GM23248 (cell line): Measurements from ENCODE around the gene AHRR.

ENCODE experiments used
- EZH2 ChIP-seq: fragments of 200-600 bp; sonication (generic); IDR thresholded peaks from 2 replicates; pipeline ENCODE4 v1.6.1; 2018; ENCODE audit warnings: antibody characterized with exemption, mild to moderate bottlenecking; ENCODE audit not compliant: insufficient read depth, poor library complexity, severe bottlenecking
- EZH2phosphoT487 ChIP-seq: fragments of 200-600 bp; sonication (generic); IDR thresholded peaks from 2 replicates; pipeline ENCODE4 v1.6.1; 2018; ENCODE audit warnings: antibody characterized with exemption, moderate library complexity, mild to moderate bottlenecking, low read depth; ENCODE audit not compliant: insufficient read depth

DNA sequence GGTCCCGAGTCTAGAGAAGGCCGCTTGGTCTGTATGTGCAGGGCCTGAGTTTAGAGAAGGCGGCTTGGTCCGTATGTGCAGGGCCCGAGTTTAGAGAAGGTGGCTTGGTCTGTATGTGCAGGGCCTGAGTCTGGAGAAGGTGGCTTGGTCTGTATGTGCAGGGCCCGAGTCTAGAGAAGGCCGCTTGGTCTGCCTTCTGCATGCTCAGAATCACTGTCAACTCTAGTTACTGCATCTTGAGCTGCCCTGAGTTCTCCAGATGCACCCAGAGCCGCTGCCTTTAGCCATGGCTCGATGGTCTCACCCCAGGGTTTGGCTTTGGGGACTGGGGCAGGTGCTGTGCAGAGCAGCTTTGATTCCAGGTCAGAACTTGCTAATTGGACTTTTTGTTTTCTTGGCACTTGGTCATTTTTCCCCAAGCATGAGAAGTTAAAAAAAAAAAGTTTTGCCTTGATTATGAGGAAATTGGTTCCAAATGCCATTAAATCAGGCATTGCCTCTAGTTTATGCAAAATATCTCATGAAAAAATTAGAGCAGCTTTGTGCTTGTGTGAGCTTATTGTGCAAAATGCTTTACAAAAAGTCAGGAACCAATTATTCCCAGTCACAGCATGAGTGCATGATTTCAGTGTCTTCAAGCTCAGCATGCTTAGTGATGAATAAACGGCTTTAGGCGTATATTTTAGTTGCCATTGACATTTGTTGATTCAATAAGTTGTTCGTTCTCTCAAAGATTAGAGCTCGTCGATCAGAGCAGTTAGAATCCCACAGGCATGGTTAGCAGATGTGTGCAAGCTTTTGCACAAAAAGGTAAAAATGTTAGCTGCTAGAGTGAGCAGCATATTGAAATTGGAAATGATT, 96.0 kb downstream of the AHRR start:
- TF ChIP-seq EZH2 (no peak), EZH2phosphoT487 (no peak)
